DND-41 (cell line): ENCODE results near the gene JARID2.

ENCODE experiments used
- ATAC-seq: fragments of 200-7000 bp; cut with Tn5 transposase; 3 replicates; pipeline ENCODE4 v1.9.1; 2021; ENCODE audit warnings: low read depth; ENCODE audit not compliant: insufficient read depth
- DNase-seq: peaks from one replicate; pipeline ENCODE4 v3.0.0-alpha.2; 2020
- H2AFZ ChIP-seq: 2 replicates; pipeline ENCODE4 v1.6.0; 2012; ENCODE audit warnings: low read depth, low read length
- H3K27ac ChIP-seq: 2 replicates; pipeline ENCODE4 v1.5.1; 2012; ENCODE audit warnings: low read length, inconsistent platforms
- H3K27me3 ChIP-seq: fragments of 200-600 bp; sonication (generic); 2 replicates; pipeline ENCODE4 v1.6.0; 2012; ENCODE audit warnings: low read length, mild to moderate bottlenecking, inconsistent platforms; ENCODE audit not compliant: insufficient read depth, poor library complexity
- H3K36me3 ChIP-seq: 2 replicates; pipeline ENCODE4 v1.5.1; 2012; ENCODE audit warnings: low read length, inconsistent platforms; ENCODE audit not compliant: insufficient read depth
- H3K4me1 ChIP-seq: 2 replicates; pipeline ENCODE4 v1.5.1; 2012; ENCODE audit warnings: mild to moderate bottlenecking, low read length; ENCODE audit not compliant: insufficient read depth
- H3K4me2 ChIP-seq: 2 replicates; pipeline ENCODE4 v1.6.0; 2012; ENCODE audit warnings: mild to moderate bottlenecking, moderate library complexity, low read length, inconsistent platforms; ENCODE audit not compliant: insufficient read depth
- H3K4me3 ChIP-seq, 2 experiments: fragments of 200-600 bp in 1 of 2; shearing (Covaris generic) in 1 of 2; 2 replicates each; pipeline ENCODE4 v1.5.1; 2012 to 2016; ENCODE audit warnings: inconsistent platforms in 2 of 2, low read length in 2 of 2, mild to moderate bottlenecking in 2 of 2, low read depth in 1 of 2, moderate library complexity in 1 of 2
- H3K79me2 ChIP-seq: 2 replicates; pipeline ENCODE4 v1.6.0; 2012; ENCODE audit warnings: low read length, inconsistent platforms; ENCODE audit not compliant: insufficient read depth
- H3K9ac ChIP-seq: 2 replicates; pipeline ENCODE4 v1.6.0; 2012; ENCODE audit warnings: low read depth, mild to moderate bottlenecking, inconsistent platforms, low read length, moderate library complexity
- H3K9me3 ChIP-seq: 2 replicates; pipeline ENCODE4 v1.5.1; 2012; ENCODE audit warnings: low read length, moderate library complexity, mild to moderate bottlenecking, inconsistent platforms; ENCODE audit not compliant: insufficient read depth, severe bottlenecking
- H4K20me1 ChIP-seq: 2 replicates; pipeline ENCODE4 v1.6.0; 2012; ENCODE audit warnings: low read length; ENCODE audit not compliant: insufficient read depth
- EZH2 ChIP-seq: IDR thresholded peaks from 3 replicates; pipeline ENCODE4 v1.6.1; 2012; ENCODE audit warnings: borderline replicate concordance, low read depth, mild to moderate bottlenecking, moderate library complexity, low read length, inconsistent platforms; ENCODE audit not compliant: severe bottlenecking
- TF ChIP-seq, protein P1 (sequence below): IDR thresholded peaks from 2 replicates; pipeline ENCODE4 v1.5.1; 2012; ENCODE audit warnings: borderline replicate concordance, low read length, moderate library complexity, mild to moderate bottlenecking; ENCODE audit not compliant: poor library complexity, severe bottlenecking; ENCODE audit errors: extremely low read depth

Gene JARID2

DNA sequence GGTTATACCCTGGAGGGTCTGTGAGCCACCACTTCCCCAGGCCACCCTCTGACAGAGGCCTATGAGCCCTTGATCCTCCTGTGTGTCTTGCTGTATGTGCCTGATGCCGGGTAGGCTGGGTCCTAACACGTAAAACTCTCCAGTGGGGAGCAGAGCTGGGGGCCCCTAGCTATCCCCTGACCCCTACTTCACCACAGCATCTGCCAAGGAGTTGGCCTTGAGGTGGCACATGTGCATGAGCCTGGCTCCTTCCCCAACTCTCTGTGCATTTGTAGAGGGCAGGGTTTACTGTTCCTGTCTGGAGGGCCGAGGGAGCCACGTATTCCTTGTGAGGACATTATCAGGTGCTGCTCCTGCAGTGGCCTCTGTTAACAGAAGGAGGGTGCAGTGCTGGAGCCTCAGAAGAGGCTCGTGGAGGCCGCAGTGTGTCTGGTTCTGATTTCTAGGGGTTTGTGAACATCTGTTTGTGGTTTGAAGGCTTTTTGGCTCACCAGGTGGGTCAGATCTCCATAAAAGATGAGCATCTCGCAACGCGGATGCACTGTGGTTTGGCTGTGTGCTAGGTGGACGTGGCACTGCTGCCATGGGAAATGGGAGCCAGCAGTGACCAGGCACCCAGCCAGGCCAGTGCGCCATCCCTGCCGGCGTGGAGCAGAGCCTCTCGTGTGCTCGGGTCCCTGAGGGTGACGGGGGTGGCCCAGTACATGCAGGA, 264.8 kb downstream of the JARID2 start:
- no peak for TF ChIP-seq EZH2
- TF ChIP-seq, protein P1, sequence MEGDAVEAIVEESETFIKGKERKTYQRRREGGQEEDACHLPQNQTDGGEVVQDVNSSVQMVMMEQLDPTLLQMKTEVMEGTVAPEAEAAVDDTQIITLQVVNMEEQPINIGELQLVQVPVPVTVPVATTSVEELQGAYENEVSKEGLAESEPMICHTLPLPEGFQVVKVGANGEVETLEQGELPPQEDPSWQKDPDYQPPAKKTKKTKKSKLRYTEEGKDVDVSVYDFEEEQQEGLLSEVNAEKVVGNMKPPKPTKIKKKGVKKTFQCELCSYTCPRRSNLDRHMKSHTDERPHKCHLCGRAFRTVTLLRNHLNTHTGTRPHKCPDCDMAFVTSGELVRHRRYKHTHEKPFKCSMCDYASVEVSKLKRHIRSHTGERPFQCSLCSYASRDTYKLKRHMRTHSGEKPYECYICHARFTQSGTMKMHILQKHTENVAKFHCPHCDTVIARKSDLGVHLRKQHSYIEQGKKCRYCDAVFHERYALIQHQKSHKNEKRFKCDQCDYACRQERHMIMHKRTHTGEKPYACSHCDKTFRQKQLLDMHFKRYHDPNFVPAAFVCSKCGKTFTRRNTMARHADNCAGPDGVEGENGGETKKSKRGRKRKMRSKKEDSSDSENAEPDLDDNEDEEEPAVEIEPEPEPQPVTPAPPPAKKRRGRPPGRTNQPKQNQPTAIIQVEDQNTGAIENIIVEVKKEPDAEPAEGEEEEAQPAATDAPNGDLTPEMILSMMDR: no peak
- no peaks in the 10 kb centered on the region for H3K27me3 ChIP-seq
- H4K20me1 ChIP-seq: peaks cover 13% of the 10 kb centered on the region
- no peak overlapping the region for H3K4me3 ChIP-seq
- H3K79me2 ChIP-seq: no peaks in the 10 kb centered on the region
- no peaks in the 10 kb centered on the region for H3K4me1 ChIP-seq
- H3K4me2 ChIP-seq: no peak overlapping the region
- peaks cover 90% of the 10 kb centered on the region for H3K36me3 ChIP-seq
- no peaks in the 10 kb centered on the region for H3K9me3 ChIP-seq
- ATAC-seq (0 out of 3 replicates have a peak, but pooled peaks have one; percentile 14), DNase-seq (no peak)
- H3K9ac ChIP-seq: no peak overlapping the region
- H3K27ac ChIP-seq: 0 out of 2 replicates have a peak overlapping the region, but pooled peaks have one; percentile 45
- H2AFZ ChIP-seq: no peak overlapping the region

DNA sequence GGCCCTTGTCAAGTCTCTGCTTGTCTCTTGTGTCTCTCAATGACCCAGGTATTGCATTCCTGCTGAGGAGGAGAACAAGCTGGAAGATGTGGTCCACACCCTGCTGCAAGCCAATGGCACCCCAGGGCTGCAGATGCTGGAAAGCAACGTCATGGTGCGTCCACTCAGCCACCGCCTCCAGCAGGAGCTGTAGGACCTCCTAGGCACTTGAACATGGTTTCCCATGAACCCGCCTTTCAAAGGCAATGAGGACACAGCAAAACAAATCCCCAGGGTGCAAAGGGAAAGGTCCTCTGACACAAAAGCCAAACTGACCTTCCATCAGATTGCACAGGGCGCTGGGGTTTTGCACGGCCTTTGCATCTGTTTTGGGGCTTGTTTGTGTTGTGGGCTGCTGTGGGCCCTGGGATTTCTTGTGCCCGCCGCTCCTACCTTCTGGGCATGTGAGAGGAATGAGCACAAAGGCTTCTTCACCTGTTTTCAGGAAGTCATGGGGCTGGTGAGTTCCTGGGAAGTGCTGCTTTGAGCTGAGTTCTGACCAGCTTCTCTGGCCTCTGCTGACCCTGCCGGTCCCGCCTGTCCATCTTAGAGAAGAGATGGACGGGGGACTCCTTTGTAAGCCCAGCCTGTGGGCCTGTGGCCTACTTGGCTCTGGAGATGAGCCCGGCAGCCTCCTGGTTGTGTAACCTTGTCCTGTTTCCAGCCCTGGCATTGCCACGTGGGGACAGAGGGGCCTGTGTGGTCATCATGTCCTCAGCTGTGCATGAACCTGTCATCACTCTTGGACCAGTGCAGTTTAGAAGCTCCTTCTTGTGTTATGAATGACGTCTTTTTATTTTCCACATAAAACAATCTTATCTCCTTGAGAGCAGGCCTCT, 265.6 kb downstream of the JARID2 start:
- H3K36me3 ChIP-seq: peaks cover 90% of the 10 kb centered on the region
- no peaks in the 10 kb centered on the region for H3K27me3 ChIP-seq
- no peaks in the 10 kb centered on the region for H3K4me1 ChIP-seq
- TF ChIP-seq, protein P1: no peak
- TF ChIP-seq EZH2: no peak
- H2AFZ ChIP-seq: no peak overlapping the region
- H3K4me3 ChIP-seq: no peak overlapping the region
- DNase-seq (no peak), ATAC-seq (no peak)
- no peaks in the 10 kb centered on the region for H3K79me2 ChIP-seq
- H3K9me3 ChIP-seq: no peaks in the 10 kb centered on the region
- H3K4me2 ChIP-seq: no peak overlapping the region
- no peak overlapping the region for H3K27ac ChIP-seq
- no peak overlapping the region for H3K9ac ChIP-seq
- peaks cover 11% of the 10 kb centered on the region for H4K20me1 ChIP-seq

DNA sequence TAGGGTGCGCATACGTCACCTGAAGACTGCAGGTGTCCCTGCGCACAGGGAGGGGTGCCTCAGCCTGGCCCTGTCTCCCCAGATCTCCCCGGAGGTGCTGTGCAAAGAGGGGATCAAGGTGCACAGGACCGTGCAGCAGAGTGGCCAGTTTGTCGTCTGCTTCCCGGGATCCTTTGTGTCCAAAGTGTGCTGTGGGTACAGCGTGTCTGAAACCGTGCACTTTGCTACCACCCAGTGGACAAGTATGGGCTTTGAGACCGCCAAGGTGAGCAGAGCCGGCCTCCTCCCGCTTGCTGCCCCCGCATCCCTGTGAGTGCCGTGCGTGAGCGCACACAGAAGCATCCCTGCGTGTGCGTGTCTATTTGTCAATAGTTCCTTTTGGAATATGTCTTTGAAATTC, 266.3 kb downstream of the JARID2 start:
- Histone ChIP-seq H3K9me3 (no peaks in the 10 kb centered on the region), H3K9ac (no peak overlapping the region), H3K36me3 (peaks cover 90% of the 10 kb centered on the region), H3K4me1 (no peaks in the 10 kb centered on the region), H4K20me1 (peaks cover 8% of the 10 kb centered on the region), H3K4me2 (no peak overlapping the region), H2AFZ (no peak overlapping the region), H3K4me3 (no peak overlapping the region), H3K79me2 (no peaks in the 10 kb centered on the region), H3K27ac (no peak overlapping the region), H3K27me3 (no peaks in the 10 kb centered on the region)
- TF ChIP-seq EZH2: no peak
- TF ChIP-seq, protein P1: peak; percentile 57
- DNase-seq (peak; percentile 22), ATAC-seq (0 out of 3 replicates have a peak, but pooled peaks have one; percentile 47)
